DMS 273 (cell line): ENCODE results near the gene PDE7B.

Source experiments
- DNase-seq: peaks from one replicate; lab custom pipeline; 2025; ENCODE audit not compliant: unreplicated experiment; lab: John Stamatoyannopoulos, UW

PDE7B gene

DNA sequence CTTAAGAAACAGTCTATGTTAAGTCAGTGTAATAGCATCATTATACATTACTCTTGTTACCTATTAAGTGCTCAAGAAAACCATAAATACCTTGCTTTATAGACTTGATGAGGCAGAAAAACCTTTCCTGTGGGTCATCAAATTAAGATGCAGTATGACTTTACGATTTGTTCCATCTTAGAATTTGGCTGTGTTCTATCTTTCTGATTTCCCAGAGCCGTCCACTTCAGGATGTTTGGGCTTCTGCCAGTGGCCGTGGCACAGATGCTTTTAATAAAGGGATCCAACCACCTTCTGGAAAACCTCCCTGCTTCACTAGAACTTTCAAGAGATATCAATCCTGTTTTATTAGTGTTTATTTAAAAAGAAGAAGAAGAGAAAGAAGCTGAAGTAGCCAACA lies 71.2 kb downstream of the PDE7B start:
- peak; percentile 50 for DNase-seq

DNA sequence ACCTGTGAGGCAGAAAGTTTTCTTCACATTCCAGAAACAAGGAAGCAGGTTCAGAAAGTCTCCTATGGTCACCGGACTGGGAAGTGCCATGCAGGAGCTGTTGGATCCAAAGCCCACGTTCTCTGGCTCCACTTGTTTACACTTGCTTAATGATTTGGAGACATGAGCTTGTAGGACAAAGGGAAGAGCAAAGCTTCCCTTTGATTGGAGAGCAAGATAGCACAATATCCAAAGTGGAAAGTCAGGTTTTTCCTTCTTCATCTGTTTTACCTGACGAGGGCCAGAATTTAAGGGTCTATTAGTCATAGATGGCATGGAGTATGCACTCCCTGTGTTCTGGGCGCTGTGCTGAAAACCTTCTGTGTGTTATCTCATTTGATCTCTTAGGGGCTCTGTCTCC lies 81.2 kb downstream of the PDE7B start:
- DNase-seq, result no peak

DNA sequence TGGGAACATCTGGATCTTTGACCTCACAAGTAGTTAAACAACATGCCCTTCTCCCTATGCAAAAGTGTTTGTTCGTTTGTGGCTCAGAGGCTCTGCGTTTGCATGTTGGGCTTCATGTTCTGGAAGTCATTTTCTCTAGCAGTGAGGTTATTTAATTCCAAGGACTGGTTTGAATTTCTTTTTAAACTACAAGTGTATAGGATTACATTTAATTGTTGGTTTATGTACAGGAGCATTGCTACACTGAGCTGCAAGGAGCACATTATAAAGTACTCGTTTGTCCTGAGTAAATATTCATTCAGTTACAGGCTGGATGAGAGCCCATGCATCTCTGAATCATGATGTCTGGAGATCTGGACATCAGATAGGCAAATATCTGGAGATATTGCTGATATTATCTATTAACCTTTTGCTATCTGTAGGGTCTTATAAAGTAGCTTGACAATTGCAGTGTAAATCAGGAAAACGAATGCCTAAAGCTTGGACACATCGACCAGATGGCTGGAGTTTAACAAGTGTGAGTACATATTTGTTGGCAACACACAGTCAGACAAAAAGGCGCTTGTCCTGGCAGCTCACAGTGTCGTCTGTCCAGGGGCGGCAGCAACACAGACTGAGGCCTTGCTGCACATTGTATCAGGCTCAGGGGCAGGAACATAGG lies 84.6 kb downstream of the PDE7B start:
- DNase-seq, result peak; percentile 76

DNA sequence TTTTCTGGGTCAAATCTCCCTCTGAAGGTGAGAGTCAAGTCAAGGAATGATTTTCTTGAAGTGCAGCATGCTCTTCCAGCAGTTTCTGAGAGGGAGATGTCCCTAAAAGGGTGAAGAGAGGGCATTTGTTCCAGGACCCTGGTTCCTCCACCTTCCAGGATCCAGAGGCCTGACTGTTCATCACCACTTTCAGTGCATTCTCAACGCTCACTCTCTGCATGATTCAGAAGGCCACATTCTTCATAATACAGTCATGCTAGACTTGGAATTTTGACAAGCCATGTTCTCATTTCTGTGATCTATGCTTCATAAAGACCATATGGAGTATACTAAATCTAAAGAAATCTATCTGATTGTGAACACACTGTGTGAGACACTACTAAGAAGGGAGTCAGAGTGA lies 85.1 kb downstream of the PDE7B start:
- DNase-seq, result peak; percentile 67

DNA sequence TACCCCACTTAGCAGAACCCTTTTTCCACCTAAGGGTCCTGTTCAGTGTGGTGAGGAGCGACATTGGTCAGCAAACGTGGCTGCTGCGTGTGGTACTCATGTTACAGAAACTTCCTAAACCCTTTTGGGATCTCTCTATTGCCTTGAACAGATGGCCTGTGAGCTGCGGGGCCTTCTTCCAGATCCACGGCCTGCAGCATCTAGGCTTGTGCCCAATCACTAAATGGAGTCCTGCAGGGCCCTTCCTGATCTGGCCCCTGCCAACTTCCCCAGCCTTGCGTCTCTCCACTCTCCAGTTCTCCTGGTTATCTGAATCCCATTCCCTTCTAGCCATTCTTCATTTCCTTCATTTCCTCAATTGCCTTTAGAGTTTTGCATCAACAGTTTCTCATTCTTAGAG lies 85.6 kb downstream of the PDE7B start:
- DNase-seq, result peak; percentile 49

DNA sequence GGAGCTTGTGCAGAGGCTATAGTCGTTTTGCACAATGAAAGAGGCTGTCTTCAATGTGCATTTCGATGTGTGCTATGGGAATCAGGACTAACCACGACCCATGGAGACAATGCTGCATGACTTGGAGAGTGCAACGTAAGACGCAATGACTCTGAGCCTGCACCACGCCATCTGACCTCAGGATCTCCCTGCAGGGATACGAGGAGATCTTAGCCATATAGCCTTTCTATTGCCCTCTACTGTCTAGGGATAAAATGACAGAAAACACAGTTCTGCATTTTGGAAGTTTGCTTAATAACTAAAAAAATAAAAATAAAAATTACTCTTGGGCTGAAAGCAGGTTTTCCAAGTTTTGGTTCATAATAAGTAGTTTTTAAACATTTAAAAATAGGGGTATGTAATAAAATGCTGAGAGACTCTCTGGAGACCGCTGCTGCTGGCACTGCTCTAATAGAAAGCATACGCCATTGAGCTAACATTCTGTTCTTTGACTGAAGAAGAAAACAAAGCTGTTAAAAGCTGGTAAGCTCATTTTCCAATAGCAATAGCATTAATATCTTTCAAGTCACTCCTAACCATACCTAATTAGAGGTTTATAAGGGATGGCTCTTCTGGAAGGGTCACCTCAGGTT lies 87.2 kb downstream of the PDE7B start:
- peak; percentile 70 for DNase-seq

DNA sequence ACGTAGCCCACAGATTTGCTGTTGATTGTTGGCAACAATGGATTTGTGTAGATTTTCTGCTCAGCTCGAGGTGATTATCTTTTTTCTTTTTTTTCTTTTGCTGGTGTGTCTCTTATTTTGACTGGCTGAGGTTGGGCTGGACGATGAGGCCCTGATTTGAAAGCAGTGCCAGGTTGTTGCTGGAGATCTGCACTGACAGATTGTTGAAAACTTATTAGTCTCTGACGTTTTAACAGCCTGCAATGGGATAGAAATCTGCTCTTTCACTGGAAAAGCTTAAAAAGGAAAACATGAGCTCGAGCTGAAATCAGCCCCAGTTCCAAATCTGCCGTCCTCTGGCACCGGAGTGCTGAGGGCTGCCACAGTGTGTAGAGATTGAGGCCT lies 87.7 kb downstream of the PDE7B start:
- DNase-seq, result peak; percentile 36

DNA sequence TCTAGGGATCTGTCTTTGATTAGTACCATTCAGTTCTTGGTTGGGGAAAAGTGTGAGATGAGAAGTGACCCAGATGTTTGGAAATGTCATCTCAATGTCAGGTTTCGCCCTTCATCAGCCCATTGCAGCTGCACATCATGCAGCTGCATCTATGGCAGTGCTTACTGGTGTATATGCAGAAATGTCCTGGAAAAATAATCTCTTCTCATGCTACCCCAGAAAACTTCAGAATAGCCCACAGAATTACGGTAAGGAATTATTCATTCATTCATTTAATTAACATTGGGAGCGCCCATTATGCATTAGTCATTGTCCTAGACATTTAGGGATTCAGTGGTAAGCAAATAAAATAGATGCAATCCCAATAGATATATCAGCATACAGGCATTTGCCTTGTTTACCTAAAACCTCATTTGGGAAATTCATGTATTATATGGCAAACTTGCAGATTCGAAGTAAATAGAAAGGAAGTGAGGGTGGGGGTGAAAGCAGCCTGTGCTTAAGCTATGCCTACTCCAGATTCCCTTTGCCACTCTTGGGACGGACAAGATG lies 89.2 kb downstream of the PDE7B start:
- no peak for DNase-seq

DNA sequence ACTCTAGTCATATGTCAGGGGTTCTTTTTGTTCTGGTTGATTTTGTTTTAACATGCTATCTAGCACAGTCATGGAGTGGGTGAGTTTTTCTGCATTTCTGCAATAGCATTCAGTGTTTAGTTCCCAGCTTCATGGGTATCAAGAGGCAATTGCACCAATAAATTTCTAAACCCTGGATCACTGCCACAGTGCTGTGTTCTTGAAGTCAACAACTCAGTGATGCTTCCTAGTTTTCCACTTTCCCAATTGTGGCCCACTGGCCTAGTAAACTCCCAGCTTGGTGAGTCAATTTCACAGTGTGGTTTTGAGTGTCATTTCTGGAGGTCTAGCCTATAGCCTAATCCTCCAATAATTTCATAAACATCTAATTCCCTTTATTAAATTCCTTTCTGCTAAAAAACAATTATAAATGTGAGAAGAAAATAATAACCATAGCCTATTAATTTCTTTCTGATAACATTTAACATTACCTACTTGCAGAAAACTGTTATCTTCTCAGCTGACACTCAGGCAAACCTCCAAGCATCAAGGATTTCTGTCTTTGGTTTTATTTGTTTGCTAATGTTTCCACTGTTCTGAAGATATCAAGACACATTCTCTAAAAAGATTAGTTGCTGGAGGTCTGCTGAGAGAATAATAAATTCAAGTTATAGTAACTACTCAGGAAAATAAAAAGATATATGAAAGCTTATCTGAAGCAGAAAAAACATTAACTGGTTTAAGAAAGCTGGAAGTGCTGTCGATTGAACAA lies 89.9 kb downstream of the PDE7B start:
- no peak for DNase-seq

DNA sequence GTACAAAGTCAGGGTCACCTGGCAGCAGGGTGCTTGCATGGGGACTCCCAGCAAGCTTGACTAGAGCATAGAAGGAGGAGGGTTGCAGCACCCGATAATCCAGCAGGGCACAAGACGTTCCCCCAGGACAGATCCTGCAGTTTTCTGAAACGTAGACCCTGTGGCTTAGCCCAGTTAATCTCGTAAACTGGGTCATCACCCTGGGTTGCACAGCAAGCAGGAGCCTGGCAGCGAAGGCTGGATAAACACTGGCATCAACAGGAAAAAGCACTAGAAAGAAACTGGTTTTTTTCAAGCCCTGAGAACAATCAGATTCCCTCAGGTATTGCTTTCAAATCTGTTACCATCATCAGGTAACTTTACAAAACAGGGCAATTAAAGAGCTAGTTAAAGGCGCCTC lies 92.6 kb downstream of the PDE7B start:
- no peak for DNase-seq

DNA sequence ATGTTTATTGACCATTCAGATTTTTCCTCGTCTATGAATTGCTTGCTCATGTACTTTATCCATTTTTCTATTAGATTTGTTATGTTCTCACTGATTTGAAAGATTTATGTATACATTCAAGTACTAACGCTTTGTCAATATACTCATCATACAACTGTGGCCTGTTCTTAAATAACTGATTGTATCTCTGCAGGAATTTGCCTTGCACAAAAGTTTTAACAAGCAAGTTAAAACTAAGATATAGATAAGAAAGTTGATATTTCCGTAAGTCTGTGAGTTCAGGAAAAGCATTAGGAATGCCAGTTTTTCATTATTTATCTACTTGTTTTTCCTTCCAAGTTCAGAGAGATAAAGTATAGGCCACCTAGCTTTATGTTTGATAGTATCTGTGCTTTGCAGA lies 95.2 kb downstream of the PDE7B start:
- no peak for DNase-seq

DNA sequence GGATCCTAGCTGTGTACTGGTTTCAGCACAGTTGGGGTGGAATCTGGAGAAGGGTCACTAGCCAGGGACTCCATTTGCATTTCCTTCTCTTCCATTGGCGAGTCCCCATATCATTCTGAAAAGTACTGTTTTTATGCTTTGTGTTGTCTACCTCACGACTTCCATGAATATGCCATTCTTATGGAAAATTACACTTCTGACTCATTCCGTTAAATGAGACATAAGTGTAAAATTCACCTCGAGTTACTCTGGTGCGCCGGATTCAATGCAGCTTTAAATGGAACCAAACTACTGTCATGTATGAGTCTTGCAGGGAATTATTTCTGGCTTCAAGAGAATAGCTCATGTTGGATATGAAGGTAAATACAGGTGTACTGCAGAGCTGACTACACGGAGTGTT lies 99.2 kb downstream of the PDE7B start:
- no peak for DNase-seq

DNA sequence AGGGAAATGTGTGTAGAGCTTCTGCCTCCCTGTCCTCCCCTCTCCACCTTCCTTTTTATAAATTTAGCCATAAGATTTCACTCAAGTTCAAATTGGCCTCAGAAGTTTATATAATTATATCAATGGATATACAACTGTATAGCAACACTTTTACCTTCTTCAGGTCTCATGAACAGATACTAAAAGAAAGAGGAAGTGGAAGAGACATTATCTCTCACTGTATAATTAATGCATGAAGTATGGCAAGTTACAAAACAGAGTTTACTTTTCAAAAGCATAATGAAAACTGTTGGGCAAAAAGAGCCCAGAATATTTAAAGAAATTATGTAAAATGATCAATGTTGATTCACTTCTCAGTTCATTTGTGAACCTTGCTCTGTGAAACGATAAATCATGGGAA lies 99.7 kb downstream of the PDE7B start:
- DNase-seq, result no peak

DNA sequence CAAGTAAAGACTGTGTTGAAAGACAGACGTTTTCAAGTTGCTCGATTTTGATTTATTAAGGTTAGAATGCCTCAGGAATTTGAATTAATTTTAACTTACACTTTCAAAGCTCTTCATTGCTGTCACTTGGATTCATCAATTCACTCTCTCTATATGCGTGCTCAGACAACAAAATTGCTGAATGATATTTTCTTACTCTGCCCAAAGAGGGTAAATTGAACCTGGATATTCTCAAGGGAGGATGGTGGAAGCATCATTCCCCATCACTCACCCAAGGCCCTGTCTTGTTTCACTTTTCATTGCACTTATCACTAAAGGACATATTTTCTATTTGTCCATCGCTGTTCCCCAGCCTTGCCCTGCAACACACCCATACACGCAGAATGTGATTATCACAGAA lies 102.3 kb downstream of the PDE7B start:
- DNase-seq, result no peak

DNA sequence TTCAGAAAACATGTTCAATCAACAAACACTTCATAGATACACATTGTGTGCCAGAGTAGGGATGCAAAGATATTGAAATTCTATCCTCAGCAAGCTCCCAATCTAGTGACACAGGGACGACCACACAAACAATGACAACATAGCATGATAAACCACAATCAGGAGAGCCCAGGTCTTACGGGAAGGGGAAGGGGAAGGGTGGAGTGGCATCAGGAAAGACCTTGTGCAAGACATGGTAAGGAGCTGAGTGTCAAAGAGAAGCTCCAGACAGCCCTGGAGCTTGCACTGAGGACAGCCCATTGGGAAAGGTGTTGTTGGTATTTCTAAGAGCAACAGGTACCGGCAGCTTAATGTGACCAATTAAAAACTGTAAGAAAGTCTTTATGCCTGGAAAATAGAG lies 103.6 kb downstream of the PDE7B start:
- no peak for DNase-seq

DNA sequence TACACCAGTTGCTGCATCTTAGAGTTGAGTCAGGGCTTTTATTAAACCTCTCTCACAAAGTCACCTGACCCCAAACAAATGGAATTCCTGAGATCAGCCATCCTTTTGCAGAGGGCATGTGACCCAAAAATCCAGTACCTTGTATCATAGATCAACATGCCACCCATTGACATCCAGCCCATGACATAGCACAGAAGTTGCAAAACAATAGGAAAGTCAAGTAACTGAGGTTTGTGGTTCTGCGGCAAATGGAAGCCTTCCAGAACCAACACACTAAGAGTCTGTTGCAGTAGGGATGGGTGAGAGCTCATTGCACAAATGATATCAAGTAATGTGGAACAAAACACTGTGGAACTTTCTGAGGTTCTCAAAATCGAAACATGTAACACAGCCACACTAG lies 111.2 kb downstream of the PDE7B start:
- no peak for DNase-seq

DNA sequence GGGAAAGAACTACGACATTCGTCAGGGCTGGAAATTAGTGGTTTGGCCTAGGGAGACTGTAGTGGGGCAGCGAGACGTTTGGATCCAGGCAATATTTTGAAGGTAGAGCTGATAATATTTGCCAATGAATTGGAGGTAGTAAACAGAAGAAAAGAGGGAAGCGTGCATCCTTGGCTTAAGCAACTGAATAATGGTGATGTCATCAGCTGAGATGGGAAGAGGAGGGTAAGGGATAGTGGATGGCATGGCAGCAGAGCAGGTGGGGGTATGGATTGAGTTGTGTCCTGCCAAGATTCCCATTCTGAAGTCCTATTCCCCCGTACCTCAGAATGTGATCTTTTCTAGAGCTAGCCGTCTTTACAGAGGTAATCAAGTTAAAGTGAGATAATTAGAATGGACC lies 119.2 kb downstream of the PDE7B start:
- no peak for DNase-seq

DNA sequence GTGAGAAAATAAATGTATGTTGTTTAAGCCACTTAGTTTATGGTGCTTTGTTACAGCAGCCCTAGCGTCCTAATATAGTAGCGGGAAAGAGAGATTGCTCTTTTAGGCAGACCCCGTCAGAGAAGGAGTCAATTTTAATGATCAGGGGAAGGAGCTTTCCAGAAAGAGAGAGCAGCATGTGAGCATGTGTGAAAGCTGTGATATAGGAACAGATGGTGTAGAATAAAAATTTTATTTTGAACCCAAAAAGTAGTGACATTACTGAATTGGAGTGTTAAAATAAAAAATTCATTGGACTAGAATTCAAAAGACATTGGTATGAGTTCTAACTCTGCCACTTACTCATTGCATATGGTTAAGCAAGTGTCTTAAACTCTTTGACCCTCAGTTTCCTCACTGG lies 119.8 kb downstream of the PDE7B start:
- DNase-seq, result no peak

DNA sequence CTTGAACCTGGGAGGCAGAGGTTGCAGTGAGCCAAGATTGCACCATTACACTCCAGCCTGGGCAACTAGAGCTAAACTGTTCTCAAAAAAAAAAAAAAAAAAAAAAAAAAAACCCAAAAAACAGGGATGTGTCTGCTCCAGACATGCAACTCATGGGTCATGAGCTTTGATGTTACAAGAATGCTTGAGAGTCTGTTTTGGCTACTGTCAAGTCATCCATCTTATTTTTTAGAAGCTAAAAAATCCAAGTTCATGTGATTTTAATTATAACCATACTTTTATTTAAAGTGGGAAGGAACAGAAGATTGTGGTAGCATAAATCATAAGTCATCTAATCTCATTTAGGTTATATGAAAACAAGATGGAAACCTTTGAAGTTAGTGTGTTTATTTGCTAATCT lies 120.6 kb downstream of the PDE7B start:
- no peak for DNase-seq

DNA sequence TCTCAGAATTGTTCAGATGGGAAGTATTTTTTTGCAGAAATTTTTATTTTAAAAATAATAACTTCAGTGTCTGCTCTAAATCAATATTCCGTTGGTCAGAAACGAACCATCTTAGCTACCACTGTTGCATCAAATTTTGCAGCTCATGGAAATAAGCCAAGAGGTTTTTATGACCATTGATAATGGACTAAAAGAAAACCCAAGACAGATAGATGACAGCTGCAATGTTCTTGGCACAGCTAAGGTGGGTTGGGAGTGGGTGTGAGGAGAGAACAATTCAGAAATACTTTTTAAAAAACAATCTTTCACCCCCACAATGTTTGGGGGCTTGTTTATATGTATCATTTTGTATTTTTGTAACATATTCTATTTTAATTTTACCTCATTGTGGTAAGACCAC lies 121.1 kb downstream of the PDE7B start:
- no peak for DNase-seq

DNA sequence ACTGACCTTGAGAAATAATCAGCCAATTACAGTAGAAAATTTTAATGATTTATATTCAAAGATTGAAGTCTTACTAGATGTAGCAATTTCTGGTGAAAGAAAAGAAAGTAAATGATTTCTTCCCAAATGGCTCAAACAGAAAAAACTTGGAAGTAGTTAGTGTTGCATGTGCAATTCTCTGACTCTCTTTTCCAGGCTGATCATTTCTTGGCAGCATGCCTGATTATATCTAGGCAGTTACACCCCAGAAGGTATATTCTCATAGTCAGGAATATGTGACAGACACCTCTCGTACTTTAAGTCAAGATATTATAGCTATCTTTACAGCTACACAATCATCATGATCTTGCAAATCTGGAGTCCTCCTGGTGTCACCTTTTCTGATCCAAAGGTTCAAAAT lies 122.9 kb downstream of the PDE7B start:
- DNase-seq, result peak; percentile 9

DNA sequence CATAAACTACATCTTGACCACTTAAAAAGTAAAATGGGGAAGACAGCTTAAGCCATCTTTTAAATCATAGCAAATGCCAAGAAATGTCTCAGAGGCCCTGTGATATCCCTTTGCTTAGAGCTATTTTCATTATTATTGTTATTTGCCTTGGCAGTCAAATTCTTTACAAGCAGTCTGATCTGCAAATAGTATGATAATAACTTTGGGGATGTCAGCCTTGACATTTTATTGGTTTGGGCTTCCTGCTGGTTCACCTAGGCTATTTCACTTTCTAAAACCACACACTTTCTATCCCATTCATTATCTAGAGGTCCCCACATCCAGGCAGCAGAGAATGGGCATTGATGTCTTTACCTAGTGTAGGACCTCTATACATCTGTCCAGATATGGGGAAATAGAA lies 125.1 kb downstream of the PDE7B start:
- no peak for DNase-seq
